Measurements from ENCODE around the gene ATG7.

ATG7 gene

DNA sequence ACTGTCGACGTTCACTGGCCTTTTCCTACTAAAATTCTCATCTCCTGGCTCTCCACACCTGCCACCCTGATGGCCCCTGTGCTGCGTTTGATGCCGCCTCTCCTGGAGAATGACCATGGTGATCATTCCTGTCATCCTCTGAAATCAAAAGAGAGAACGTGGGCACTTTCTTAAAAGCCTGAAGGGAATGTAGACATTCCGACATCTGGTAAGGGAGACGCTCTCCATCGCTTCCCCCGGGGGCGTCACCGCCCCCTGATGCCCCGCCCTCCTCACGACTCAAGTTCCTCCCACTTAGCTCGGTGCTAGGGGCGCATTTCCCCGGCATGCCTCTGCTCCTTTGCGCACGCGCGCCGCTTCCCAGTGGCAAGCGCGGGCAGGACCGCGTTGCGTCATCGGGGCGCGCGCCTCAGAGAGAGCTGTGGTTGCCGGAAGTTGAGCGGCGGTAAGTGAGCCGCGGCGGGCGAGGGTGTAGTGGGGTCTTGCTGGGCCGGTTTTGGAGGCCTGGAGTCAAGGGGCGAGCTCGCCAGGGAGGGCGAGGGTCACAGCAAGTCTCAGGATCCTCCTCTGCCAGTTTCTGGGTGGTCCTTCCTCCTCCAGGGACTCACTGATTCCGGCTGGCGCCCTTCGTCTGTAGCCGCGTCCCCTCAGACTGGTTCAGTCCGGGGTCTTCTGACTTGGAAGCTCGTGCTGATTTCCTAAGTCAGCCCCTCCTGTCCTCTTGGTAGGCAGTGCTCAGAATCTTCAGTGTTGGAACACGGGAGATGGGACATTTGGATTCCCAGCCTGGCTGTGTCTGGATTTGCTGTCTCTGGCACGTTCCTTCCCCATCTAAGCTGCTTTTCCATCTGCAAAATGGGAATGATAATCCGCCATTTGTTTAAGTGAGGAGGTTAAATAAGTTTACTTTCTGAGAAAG, at the start of gene ATG7:
Gene ATG7 (plus strand): TSS at position 412 of the 919 bp plus-strand sequence. CDS start 26,299 bp downstream, outside the sequence.
- peak; percentile 95 to 96 for DNase-seq (ENCODE audit: low read depth in 2 of 2)

DNA sequence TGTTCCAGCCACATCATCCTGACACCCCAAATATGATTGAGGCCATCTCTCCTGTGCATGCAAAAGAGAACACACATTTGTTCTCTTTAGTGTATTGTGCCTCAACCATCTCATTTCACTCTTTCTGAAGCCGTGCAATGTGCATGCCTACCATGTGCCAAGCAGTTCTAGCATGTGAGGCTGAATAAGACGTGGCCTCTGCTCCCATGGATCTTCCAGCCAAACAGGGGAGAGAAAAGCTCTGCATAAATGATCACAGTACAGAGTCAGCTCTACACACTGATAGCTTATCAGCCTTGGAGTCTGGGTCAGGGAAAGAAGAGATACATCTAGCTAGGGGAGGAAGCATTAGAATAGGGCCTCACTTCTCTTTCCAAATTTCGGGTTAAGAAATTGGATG, 48.2 kb upstream of the ATG7 start:
- DNase-seq (ENCODE audit: low read depth in 2 of 2): no peak

DNA sequence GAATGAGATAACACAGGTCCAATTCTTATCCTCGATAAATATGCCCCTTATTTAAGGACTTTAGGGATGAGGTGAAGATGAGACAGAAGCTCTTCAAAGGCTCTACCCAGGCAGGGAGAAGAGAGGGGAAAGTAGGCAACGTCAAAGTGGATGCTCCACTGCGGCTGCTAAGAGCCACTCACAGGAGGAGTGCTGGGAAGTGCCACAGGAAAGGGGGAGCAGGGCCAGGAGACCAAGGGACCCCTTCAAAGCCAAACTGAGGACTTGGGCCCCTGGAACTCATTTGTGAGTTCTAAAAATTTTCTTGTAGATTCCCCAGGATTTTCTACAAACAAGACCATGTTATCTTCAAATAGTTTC, 47.3 kb upstream of the ATG7 start:
- no peak for DNase-seq (ENCODE audit: low read depth in 2 of 2)

DNA sequence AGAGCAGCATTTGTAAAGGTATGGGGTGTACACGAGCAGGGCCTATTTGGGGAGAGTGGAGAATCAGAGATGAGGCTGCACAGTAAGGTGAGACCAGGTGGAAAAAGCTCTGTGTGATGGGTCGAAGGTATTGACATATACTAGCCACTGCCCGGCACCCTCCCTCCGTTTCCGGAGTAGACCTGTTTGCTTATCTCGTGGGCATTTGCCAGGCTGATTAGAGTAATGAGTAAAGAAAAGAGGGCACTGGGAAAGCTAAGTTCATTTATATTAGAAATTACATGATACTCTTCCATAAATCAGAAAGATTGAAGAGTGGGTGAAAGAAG, 46.2 kb upstream of the ATG7 start:
- no peak for DNase-seq (ENCODE audit: low read depth in 2 of 2)

DNA sequence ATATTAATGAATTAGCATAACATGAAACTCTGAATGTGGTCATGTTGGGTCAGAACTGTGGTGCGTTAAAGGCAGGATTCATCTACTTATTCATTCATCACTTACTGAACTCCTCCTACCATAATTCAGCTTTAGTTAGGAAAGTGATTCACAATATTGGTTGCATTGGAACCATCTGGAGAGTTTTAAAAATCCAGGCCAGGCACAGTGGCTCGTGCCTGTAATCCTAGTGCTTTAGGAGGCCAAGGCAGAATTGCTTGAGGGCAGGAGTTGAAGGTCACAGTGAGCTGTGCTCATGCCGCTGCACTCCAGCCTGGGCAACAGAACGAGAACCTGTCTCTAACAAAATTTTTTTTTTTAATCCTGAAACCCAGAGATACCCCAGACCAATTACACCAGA, 44.2 kb upstream of the ATG7 start:
- no peak for DNase-seq (ENCODE audit: low read depth in 2 of 2)

DNA sequence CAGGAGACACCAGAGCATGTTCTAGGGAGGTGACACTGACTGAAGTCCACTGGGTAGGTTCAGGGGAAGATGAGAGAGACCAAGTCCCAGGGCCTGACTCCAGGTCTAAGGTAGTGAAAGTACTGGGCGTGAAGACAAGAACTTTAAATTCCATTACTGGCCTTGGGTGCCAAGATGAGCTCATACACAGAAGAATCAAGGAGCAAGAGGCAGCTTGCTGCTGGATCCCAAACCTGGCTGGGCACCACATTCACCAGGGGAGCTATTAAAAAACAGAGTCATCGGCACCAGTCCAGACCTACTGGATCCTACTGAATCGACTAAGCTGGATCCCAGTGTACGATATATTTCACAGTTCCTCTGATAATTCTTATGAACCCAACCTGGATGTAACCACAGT, 42.1 kb upstream of the ATG7 start:
- DNase-seq (ENCODE audit: low read depth in 2 of 2): no peak

GRCh38 chr3:11230832-11231231, 41.4 kb upstream of the ATG7 start:
- no peak for DNase-seq (ENCODE audit: low read depth in 2 of 2)

GRCh38 chr3:11235385-11235784, 36.8 kb upstream of the ATG7 start:
- no peak for DNase-seq (ENCODE audit: low read depth in 2 of 2)

GRCh38 chr3:11236588-11237461, 35.4 kb upstream of the ATG7 start:
- DNase-seq (ENCODE audit: low read depth in 2 of 2): peak; percentile 69 to 83

DNA sequence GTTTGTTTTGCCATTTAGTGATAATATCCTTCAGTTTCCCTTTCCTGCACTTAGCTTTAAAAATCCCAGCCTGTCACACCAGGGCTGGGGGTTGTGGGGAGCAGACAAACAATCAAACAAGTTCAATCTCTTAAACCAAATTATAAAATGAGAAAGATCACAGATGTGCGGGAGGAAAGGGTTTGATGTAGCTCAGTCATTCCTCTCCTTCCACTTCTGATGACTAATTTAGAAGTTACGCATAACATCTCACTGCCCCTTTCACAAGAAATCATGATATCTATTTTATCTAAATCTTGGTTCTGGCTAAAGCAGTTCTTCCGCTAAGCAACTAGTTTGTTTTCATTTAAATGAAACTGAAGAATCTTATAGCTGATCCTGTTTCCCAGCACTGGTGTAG, 34.1 kb upstream of the ATG7 start:
- peak in 1 of 2 donors; percentile 9 for DNase-seq (ENCODE audit: low read depth in 2 of 2)

- DNase-seq (ENCODE audit: low read depth in 2 of 2): no peak
Measured at GRCh38 chr3:11238880-11239279, 33.3 kb upstream of the ATG7 start.

DNA sequence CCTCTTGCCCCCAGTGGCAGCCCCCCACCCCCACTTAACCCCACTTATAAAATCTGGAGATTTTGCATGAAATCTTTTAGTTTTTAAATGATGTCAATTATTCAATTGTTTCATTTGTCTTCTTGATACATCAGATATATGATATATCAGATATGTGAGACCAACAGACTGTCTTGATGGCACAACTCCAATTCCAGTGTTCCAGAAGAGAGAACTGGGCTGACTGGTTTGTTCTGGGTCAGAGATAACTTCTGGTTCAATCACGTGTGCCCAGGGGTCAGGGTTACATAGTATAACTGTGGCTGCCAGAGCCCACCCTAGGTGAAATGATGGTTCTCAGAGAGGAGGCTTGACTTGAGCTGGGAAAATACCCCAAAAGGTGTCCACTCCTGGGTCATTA, 32.4 kb upstream of the ATG7 start:
- no peak for DNase-seq (ENCODE audit: low read depth in 2 of 2)

GRCh38 chr3:11240496-11240895, 31.7 kb upstream of the ATG7 start:
- DNase-seq (ENCODE audit: low read depth in 2 of 2): peak; percentile 32 to 52

- DNase-seq (ENCODE audit: low read depth in 2 of 2): no peak
Measured at GRCh38 chr3:11244121-11244677, 28.0 kb upstream of the ATG7 start.

GRCh38 chr3:11245276-11245675, 26.9 kb upstream of the ATG7 start:
- DNase-seq (ENCODE audit: low read depth in 2 of 2): no peak

- no peak for DNase-seq (ENCODE audit: low read depth in 2 of 2)
Measured at GRCh38 chr3:11245827-11246662, 26.2 kb upstream of the ATG7 start.

GRCh38 chr3:11246663-11246970, 25.6 kb upstream of the ATG7 start:
- DNase-seq (ENCODE audit: low read depth in 2 of 2): no peak

GRCh38 chr3:11247362-11247761, 24.8 kb upstream of the ATG7 start:
- no peak for DNase-seq (ENCODE audit: low read depth in 2 of 2)

DNA sequence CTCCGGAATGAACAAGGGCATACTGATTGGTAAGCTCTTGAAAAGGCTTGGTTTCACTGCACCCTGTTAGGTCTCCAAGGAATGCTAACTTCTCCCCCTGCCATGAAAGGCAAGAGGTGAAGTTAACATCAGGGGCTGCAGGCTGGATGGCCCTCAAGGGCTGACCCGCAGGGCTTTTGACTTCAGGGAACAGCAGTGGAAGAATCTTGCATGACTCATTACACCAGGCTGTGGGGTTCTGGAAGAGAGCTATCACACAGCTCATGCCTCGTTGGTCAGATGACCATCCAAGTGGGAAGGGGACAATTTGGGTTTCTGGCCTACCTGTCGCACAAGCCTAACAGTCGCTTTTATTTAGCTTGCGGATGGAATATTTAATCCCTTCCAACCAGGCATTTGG, 23.6 kb upstream of the ATG7 start:
- no peak for DNase-seq (ENCODE audit: low read depth in 2 of 2)

- DNase-seq (ENCODE audit: low read depth in 2 of 2): no peak
Measured at GRCh38 chr3:11250902-11251806, 21.0 kb upstream of the ATG7 start.

GRCh38 chr3:11251807-11252176, 20.4 kb upstream of the ATG7 start:
- no peak for DNase-seq (ENCODE audit: low read depth in 2 of 2)

Data from stimulated activated CD4-positive, alpha-beta T cell treated with anti-CD3 and anti-CD28 coated beads, Interleukin-4, amount 100 ng/mL, for 48 hours (primary cell).